ENCODE results near the gene BCAR3.

Gene BCAR3

DNA sequence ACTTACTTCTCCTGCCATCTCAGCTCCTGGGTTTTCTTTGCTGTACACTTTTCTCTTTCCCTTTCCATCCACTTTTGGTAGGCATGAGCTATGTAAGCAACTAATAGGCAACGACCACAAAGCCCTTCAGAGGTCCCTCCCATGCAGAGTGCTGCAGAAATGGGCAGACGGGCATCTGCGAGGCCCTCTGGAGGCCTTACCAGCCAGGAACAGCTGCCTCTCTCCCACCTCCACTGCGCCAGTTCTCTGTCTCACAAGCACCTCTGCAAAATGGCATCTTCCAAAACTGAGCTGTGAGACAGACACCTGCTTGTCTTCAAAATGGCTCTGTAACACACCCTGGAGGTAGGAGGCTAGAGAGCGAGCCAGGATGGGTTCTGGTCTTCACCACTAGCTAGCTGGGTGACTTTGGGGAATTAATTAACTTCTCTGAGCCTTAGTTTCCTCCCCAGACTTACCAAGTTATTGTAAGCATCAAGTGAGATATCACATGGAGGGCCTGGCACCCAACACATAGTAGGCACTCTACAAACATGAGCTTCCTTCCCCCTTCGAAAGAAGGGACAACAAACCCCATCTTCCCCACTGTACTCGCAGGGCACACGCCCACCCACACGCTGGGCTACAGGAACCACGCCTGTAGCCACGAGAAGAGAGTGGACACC lies 62.0 kb downstream of the BCAR3 start:
- H3K4me1 ChIP-seq (ENCODE audit: control insufficient read depth in 1 of 2, insufficient read depth in 1 of 2, low read depth in 1 of 2, low read length in 1 of 2): no peaks in the 10 kb centered on the region
- H3K27me3 ChIP-seq: no peaks in the 10 kb centered on the region
- no peak overlapping the region for H3K4me3 ChIP-seq (ENCODE audit: low read depth in 1 of 2, low read length in 1 of 2)
- TF ChIP-seq, protein P1, sequence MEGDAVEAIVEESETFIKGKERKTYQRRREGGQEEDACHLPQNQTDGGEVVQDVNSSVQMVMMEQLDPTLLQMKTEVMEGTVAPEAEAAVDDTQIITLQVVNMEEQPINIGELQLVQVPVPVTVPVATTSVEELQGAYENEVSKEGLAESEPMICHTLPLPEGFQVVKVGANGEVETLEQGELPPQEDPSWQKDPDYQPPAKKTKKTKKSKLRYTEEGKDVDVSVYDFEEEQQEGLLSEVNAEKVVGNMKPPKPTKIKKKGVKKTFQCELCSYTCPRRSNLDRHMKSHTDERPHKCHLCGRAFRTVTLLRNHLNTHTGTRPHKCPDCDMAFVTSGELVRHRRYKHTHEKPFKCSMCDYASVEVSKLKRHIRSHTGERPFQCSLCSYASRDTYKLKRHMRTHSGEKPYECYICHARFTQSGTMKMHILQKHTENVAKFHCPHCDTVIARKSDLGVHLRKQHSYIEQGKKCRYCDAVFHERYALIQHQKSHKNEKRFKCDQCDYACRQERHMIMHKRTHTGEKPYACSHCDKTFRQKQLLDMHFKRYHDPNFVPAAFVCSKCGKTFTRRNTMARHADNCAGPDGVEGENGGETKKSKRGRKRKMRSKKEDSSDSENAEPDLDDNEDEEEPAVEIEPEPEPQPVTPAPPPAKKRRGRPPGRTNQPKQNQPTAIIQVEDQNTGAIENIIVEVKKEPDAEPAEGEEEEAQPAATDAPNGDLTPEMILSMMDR (IDR thresholded peaks at IDR 0.05): no peak
- no peaks in the 10 kb centered on the region for H3K9me3 ChIP-seq
- no peaks in the 10 kb centered on the region for H3K36me3 ChIP-seq
- H3K27ac ChIP-seq: no peak overlapping the region

DNA sequence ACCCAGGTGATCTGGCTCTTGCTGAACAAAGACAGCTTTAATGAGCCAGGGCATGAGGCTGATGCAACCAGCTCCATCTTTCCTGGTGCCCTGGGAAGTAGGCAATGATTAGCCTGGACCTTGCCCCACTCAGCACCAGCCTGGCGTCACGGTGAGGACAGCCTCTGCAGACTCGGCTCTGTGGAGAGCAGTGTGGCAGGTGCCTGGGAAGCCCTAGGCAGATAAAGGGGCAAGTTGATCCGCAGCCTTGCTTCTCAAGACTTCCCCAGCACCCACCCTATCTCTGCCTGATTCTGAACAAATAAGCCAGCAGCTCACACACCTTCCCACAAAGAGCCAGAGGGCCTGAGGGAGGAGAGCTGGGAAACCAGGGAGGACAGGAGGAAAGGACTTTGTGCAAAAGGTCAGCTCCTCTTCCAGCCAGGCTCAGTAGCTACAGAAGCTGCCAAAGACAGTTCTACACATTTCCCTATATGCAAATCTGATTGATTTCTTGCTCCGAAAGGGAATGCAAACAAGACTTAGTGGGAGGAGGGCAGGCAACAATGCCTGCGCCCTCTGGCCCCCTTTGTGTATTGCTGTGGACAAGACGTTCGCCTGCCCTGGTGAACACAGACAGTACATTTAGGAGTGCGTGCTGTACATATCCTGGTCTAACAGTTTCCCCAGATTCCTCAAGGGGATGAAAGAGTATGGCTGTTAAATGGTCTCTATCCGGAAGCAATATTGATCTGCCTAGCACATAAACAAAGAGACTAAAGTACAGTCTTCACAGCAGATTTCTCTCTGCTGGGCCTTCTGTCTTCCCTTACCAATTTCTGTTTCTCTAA lies 63.8 kb downstream of the BCAR3 start:
- Histone ChIP-seq H3K9me3 (no peaks in the 10 kb centered on the region), H3K4me1 (ENCODE audit: control insufficient read depth in 1 of 2, insufficient read depth in 1 of 2, low read depth in 1 of 2, low read length in 1 of 2) (no peaks in the 10 kb centered on the region), H3K36me3 (no peaks in the 10 kb centered on the region), H3K27me3 (no peaks in the 10 kb centered on the region), H3K4me3 (ENCODE audit: low read depth in 1 of 2, low read length in 1 of 2) (no peak overlapping the region), H3K27ac (no peak overlapping the region)
- TF ChIP-seq, protein P1 (IDR thresholded peaks at IDR 0.05): no peak

DNA sequence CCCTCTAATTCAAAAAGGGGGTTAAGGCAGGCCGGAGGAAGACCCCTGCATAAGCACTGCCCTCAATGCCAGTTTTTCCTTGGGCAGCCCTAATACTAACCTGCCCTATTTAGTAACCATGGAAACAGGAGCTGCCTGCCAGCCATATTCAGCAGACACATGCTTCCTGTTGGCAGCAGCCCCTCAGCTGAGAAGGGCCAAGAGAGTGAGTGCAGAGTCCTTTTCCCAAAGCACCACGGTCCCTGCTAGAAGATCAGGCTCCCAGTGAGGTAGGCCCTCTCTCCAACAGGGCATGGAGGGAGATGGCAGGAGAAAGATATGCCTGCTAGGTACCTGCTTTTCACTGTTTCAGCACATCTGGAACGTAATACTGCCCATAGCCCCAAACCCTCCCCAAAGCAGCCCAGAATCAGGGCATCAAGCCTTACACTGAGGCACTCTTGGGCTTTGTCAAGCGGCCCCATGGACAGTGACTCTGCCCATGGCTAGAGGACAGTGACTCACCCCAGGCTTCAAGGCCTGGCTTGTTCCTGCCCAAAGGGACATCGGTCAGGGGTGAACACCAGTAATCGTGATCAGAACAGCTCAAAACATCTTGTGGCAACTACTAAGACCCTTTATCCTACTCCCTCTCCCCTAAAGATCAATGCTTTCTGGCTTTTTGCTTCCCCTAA lies 64.5 kb downstream of the BCAR3 start:
- Histone ChIP-seq H3K27ac (no peak overlapping the region), H3K36me3 (no peaks in the 10 kb centered on the region), H3K27me3 (no peaks in the 10 kb centered on the region), H3K4me1 (ENCODE audit: control insufficient read depth in 1 of 2, insufficient read depth in 1 of 2, low read depth in 1 of 2, low read length in 1 of 2) (no peaks in the 10 kb centered on the region), H3K9me3 (no peaks in the 10 kb centered on the region), H3K4me3 (ENCODE audit: low read depth in 1 of 2, low read length in 1 of 2) (no peak overlapping the region)
- TF ChIP-seq, protein P1 (IDR thresholded peaks at IDR 0.05): no peak

DNA sequence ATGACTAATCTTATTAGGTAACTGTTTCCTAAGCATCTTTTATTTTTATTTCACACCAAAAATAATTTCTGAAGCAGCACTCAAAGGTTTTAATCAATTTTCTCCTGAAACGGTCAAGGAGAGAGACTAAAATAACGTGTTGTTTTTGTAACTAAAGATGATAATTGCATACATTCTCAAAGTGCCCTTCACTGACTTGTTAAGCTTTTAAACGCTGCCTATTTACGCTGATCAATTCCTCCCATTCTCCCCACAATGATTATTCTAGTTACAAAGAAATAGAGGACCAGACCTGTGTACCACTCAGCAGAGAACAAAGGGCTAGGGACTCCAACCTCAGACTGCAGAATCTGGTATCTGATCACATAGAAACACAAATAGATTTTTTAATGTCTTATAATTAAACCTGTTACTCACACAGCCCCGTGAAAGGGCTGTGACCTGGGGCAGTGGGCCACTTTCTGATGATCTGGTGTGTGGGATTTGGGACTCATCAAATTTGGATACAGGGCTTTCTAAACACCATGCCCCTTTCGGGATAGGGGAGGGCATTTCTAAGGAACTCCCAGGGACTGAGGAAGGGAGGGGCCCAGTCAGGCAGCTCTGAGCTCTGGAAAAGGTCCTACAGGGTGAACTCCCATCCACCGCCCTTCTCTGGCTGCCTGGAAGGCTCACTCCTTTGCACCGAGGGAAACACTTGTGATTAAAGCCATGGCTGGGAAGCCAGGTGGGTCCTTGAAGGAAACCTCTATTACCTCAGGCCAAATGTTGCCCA lies 65.2 kb downstream of the BCAR3 start:
- Histone ChIP-seq H3K4me3 (ENCODE audit: low read depth in 1 of 2, low read length in 1 of 2) (no peak overlapping the region), H3K27me3 (no peaks in the 10 kb centered on the region), H3K36me3 (no peaks in the 10 kb centered on the region), H3K4me1 (ENCODE audit: control insufficient read depth in 1 of 2, insufficient read depth in 1 of 2, low read depth in 1 of 2, low read length in 1 of 2) (no peaks in the 10 kb centered on the region), H3K27ac (no peak overlapping the region), H3K9me3 (no peaks in the 10 kb centered on the region)
- TF ChIP-seq, protein P1 (IDR thresholded peaks at IDR 0.05): no peak

DNA sequence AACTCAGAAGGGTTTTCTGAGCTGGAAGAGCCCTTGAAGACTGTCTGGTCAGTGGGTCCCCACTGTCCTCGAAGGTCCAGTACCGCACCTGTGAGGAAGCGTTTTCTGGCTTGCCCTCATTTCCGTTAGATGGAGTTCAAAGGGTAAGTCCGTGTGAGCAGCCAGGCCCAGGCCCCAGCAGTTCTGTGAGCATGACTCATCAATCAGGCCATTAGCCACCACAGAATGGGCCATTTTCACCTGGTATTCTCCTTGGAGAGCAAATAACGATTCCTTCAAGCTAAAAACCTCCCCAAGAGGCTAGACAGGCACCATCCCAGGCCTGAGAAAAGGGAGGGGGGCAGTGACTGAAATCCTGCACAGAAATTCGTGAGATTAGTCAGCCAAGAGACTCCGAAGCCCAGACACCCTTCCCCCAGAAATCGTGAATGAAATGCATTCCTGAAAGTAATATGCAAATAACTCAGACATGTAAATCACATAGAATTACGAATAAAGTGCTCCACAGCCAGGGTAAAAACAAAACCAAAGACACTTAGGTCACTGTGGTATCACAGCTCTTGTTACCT lies 66.0 kb downstream of the BCAR3 start:
- H3K4me3 ChIP-seq (ENCODE audit: low read depth in 1 of 2, low read length in 1 of 2): no peak overlapping the region
- no peaks in the 10 kb centered on the region for H3K36me3 ChIP-seq
- H3K9me3 ChIP-seq: no peaks in the 10 kb centered on the region
- H3K27ac ChIP-seq: no peak overlapping the region
- H3K27me3 ChIP-seq: no peaks in the 10 kb centered on the region
- no peaks in the 10 kb centered on the region for H3K4me1 ChIP-seq (ENCODE audit: control insufficient read depth in 1 of 2, insufficient read depth in 1 of 2, low read depth in 1 of 2, low read length in 1 of 2)
- TF ChIP-seq, protein P1 (IDR thresholded peaks at IDR 0.05): no peak

Data from neutrophil (primary cell).